22Rv1 (cell line): Measurements from ENCODE around the gene ERGIC1.

Source experiments
- CTCF ChIP-seq: fragments of 450-650 bp; IDR thresholded peaks from 2 replicates; pipeline ENCODE4 v1.5.1; 2017; ENCODE audit warnings: mild to moderate bottlenecking
- ZFX ChIP-seq: fragments of 450-650 bp; IDR thresholded peaks from 2 replicates; pipeline ENCODE4 v1.6.1; 2017; ENCODE audit warnings: antibody characterized with exemption, borderline replicate concordance

- TF ChIP-seq CTCF (no peak), ZFX (no peak)
Measured at GRCh38 chr5:172886974-172887501, 53.0 kb downstream of the ERGIC1 start.
